Measurements from ENCODE around the gene UGT1A10.

DNA sequence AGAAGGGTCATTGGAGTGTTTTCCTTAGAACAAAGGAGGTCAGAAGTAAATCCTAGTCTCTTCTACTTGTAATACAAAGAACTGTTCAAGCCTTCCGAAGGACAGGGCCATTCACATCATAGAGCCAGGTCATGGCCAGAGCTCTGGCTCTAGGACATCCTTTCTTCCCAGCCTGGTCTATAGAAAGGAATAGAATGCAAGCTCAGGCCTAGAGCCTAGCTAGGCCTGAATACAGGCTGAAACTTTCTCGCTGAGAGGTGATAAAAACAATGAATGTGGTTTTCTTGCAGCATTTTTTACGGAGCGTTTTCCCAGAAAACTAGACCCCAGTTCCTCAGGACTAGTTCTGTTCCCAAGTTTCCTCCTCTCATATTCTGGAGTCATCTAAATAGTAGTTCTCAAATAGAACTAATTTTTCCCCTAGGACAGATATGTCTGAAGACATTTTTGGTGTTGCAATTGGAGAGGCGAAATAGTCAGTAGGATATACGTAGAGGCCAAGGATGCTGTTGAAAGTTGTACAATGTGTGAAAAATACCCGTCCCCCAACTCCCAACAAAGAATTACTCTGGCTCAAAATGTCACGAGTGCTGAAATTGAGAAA is 63.3 kb downstream of the UGT1A10 start:
- TF ChIP-seq EZH2 (IDR thresholded peaks at IDR 0.05; ENCODE audit: borderline replicate concordance, low read depth, low read length, severe bottlenecking) = no peak
- TF ChIP-seq, protein P1, sequence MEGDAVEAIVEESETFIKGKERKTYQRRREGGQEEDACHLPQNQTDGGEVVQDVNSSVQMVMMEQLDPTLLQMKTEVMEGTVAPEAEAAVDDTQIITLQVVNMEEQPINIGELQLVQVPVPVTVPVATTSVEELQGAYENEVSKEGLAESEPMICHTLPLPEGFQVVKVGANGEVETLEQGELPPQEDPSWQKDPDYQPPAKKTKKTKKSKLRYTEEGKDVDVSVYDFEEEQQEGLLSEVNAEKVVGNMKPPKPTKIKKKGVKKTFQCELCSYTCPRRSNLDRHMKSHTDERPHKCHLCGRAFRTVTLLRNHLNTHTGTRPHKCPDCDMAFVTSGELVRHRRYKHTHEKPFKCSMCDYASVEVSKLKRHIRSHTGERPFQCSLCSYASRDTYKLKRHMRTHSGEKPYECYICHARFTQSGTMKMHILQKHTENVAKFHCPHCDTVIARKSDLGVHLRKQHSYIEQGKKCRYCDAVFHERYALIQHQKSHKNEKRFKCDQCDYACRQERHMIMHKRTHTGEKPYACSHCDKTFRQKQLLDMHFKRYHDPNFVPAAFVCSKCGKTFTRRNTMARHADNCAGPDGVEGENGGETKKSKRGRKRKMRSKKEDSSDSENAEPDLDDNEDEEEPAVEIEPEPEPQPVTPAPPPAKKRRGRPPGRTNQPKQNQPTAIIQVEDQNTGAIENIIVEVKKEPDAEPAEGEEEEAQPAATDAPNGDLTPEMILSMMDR (IDR thresholded peaks at IDR 0.05; ENCODE audit: borderline replicate concordance, extremely low read depth, low read length, poor library complexity, severe bottlenecking) = no peak
